ENCODE measurements around the gene FIGN.

The FIGN gene

DNA sequence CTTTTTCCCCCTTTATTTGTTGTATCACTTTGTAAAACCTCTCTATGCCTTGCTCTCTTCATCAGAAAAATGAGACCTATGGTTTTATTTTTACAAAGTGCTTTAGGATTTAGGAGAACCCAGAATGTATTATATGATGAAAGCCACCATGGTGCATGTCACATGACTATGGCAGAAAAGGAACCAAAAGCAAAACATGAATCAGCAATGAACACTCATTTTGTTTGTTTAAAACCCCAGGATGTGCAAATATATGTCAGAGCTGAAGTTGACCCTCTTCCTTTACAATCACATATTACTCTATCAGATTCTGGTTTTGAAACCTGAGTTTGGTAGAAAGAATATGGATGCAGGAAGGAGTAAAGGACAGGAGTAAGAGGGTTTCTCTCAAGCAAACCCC is 70.0 kb downstream of the FIGN start:
- no peak for DNase-seq (ENCODE audit: extremely low read depth in 1 of 2, low read depth in 1 of 2)

GRCh38 chr2:163665051-163665450 is 70.8 kb downstream of the FIGN start:
- no peak for DNase-seq (ENCODE audit: extremely low read depth in 1 of 2, low read depth in 1 of 2)

DNA sequence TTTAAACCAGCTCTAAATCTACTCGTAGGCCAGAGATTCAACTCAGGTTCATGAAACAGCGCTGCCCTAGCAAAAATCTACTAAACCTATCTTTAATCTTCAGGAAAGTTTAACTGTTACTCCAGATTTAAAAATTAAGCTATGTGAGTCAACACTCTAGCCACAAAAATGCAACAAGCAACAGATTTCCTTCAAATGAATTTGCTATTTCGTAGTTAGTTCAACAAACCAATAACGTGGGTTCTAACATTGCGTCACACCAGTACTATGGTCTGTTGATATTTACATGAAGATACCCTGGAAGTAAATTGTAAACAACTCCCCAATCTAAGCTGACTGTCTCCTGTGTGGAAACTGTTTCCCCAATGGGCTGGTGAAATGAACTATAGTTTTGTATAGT is 71.2 kb downstream of the FIGN start:
- no peak for DNase-seq (ENCODE audit: extremely low read depth in 1 of 2, low read depth in 1 of 2)

DNA sequence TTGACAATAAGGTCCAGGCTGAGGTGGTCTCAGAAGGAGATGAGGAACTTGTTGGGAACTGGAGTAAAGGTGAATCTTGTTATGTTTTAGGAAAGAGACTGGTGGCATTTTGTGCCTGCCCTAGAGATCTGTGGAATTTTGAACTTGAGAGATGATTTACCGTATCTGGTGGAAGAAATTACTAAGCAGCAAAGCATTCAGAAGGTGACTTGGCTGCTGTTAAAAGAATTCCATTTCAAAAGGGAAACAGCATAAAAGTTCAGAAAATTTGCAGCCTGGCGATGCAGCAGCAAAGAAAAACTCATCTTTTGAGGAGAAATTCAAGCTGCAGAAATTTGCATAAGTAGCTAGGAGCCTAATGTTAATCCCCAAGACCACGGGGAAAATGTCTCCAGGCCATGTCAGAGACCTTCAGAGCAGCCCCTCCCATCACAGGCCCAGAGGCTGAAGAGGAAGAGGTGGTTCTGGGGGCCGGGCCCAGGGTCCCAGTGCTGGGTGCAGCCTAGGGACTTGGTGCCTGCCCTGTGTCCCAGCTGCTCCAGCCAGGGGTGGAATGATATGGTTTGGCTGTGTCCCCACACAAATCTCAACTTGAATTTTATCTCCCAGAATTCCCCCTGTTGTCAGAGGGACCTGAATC is 73.5 kb downstream of the FIGN start:
- no peak for DNase-seq (ENCODE audit: extremely low read depth in 1 of 2, low read depth in 1 of 2)

DNA sequence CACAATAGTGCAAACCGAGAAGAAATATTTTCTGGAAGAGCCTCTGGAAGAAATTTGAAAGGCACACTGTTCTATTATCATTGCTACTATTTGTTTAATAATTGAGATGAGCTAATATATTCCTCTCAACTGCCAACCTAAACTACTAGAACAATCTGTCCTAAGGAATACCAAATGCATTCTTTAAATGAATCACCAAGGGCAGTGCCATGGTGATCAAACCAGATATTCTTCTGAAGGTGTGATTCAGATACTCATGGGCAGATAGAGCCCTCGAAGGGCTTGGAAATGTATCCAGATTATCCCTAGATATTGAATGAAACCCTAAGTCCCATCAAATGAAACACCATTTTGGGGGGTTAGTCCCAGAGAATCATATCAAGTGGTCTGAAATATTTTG is 76.6 kb downstream of the FIGN start:
- DNase-seq (ENCODE audit: extremely low read depth in 1 of 2, low read depth in 1 of 2), result no peak

GRCh38 chr2:163658556-163658955 is 77.3 kb downstream of the FIGN start:
- no peak for DNase-seq (ENCODE audit: extremely low read depth in 1 of 2, low read depth in 1 of 2)

- DNase-seq (ENCODE audit: extremely low read depth in 1 of 2, low read depth in 1 of 2), result no peak
Observed at GRCh38 chr2:163657281-163657656, 78.5 kb downstream of the FIGN start.

GRCh38 chr2:163656622-163657280 is 79.1 kb downstream of the FIGN start:
- no peak for DNase-seq (ENCODE audit: extremely low read depth in 1 of 2, low read depth in 1 of 2)

- no peak for DNase-seq (ENCODE audit: extremely low read depth in 1 of 2, low read depth in 1 of 2)
Observed at GRCh38 chr2:163655667-163656066, 80.1 kb downstream of the FIGN start.

DNA sequence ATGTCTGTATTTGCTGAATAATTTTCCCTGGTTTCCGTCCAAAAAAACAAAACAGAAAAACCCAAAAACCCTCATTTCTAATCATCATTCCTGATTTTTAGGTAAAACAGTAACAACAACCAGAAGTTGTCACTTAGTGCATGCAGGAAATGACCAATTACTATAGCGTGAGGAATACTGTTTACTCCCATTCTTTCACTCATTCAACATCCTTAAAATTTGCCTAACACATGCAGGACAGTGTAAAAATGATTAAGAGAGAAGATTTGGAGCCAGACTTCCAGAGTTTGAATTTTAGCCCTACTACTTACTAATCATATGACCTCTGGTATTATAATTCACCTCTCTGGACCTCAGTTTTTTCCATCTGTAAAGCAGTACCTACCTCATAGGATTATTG is 83.1 kb downstream of the FIGN start:
- no peak for DNase-seq (ENCODE audit: extremely low read depth in 1 of 2, low read depth in 1 of 2)

DNA sequence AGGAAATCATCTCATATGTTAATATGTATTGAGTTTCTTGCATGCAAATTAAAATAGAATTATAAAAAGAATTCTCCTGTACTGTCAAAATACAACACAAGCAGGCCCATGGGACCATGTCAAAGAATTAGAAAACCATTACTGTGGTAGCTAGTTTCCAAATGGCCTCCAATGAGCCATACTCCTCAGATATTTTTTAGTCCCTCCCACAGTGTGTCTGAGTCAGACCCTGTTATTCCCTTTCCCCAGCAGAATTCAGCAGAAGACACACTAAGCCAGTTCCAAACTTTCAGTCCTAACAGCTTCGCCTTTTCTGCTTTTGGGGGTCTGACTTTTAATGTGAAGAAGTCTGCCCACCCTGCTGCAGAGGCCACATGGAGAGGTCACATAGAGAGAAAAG is 86.7 kb downstream of the FIGN start:
- no peak for DNase-seq (ENCODE audit: extremely low read depth in 1 of 2, low read depth in 1 of 2)

DNA sequence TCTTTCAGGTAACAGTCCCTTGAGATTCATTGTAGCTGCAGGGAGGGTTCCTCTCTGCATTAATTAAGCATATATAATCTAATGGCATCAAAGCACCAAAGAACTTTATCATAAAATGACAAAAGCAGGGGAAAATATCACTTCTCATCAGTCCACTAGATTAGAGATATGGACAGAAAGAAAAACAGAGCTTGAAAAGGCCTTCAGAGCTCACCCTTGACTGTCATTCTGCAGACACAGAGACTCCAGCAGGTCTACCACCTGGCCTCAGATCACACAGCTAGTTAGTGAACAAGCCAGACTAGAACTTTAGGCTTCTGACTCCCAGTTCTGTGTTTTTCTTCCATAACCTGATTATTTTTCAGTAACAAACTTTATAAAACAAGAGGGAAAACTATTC is 88.5 kb downstream of the FIGN start:
- no peak for DNase-seq (ENCODE audit: extremely low read depth in 1 of 2, low read depth in 1 of 2)

- DNase-seq (ENCODE audit: extremely low read depth in 1 of 2, low read depth in 1 of 2), result no peak
Observed at GRCh38 chr2:163646687-163647086, 89.1 kb downstream of the FIGN start.

DNA sequence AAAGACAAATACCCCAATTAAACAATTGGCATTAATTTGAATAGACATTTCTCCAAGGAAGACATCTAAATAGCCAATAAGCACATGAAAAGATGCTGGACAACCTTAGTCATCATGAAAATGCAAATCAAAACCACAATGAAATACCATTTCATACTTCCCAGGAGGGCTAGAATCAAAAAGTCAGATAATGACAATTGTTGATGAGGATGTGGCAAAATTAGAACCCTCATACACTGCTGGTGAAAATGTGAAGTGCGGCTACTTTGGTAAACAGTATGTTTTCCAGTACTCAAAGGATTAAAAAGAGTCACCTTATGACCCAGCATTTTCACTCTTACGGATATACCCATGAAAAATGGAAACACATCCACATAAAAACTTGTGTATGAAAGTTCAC is 91.6 kb downstream of the FIGN start:
- no peak for DNase-seq (ENCODE audit: extremely low read depth in 1 of 2, low read depth in 1 of 2)

DNA sequence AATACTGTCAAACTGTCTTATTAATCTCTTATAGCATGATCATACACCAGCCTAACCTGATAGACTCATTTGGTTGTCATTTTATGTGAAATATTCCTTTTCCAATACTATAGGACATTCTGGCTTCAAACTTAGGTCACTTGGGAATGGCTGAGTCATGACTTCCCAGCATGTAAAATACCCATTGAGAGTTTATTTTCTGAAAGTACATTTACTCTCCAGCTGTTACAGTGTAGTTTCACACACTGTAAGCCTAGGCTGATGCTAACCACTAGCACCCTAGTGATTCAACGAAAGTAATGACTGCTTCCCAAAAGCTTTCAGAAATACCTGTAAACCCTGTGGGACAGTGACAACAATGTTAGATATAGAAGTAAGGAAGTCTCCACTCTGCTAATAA is 93.8 kb downstream of the FIGN start:
- no peak for DNase-seq (ENCODE audit: extremely low read depth in 1 of 2, low read depth in 1 of 2)

- DNase-seq (ENCODE audit: extremely low read depth in 1 of 2, low read depth in 1 of 2), result no peak
Observed at GRCh38 chr2:163640542-163641193, 95.1 kb downstream of the FIGN start.

- no peak for DNase-seq (ENCODE audit: extremely low read depth in 1 of 2, low read depth in 1 of 2)
Observed at GRCh38 chr2:163637871-163638270, 97.9 kb downstream of the FIGN start.

DNA sequence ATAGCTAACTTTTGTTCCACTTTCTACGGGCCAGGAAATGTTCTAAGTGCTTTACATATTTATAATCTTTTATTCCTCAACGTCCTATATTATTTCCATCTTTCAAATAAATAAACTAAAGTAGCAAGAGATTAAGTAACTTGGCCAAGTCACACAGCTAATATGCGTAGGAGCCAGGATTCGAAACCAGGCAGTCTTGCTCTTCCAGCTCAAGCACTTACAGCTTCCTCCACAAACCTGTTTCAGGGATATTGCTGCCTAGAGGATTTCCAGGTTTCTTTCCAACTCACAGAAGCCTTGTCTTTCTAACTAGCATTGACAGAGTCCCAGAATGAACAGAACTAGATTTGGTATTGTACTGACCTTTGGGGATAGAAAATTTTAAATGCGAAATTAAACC is 102.5 kb downstream of the FIGN start:
- no peak for DNase-seq (ENCODE audit: extremely low read depth in 1 of 2, low read depth in 1 of 2)

- no peak for DNase-seq (ENCODE audit: extremely low read depth in 1 of 2, low read depth in 1 of 2)
Observed at GRCh38 chr2:163630836-163631235, 105.0 kb downstream of the FIGN start.

- no peak for DNase-seq (ENCODE audit: extremely low read depth in 1 of 2, low read depth in 1 of 2)
Observed at GRCh38 chr2:163626639-163627109, 109.1 kb downstream of the FIGN start.

- DNase-seq (ENCODE audit: extremely low read depth in 1 of 2, low read depth in 1 of 2), result no peak
Observed at GRCh38 chr2:163626208-163626607, 109.6 kb downstream of the FIGN start.

DNA sequence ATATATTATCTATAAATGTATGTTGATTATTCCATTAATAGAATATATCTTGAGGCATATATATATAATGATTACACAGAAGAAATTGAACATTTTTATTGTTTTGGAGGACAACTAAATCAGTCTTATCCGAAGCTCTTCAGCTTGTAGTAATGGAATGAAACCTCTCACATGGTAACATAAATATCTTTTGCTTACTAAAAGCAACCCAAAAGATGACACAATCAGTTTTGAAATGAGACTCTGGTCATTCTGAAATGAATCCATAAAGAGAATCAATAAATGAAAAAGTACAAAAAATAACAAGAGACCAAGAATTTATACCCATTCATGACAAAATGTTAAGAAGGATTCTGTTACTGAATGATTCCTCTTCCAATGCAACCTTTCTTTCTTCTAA is 110.2 kb downstream of the FIGN start:
- no peak for DNase-seq (ENCODE audit: extremely low read depth in 1 of 2, low read depth in 1 of 2)

Data from activated CD8-positive, alpha-beta memory T cell treated with anti-CD3 and anti-CD28 coated beads for 1 hour (primary cell).